NCI-H446 (cell line): ENCODE results near the gene RNU1-2.
"Not testable (repeated sequence)": the region's sequence is repeated elsewhere in the genome, so short reads cannot be mapped to it uniquely, and the experiment has no call there.

Source experiments
- DNase-seq, 2 experiments: peaks; one replicate each; lab custom pipeline; 2025; lab: John Stamatoyannopoulos, UW

Gene RNU1-2

DNA sequence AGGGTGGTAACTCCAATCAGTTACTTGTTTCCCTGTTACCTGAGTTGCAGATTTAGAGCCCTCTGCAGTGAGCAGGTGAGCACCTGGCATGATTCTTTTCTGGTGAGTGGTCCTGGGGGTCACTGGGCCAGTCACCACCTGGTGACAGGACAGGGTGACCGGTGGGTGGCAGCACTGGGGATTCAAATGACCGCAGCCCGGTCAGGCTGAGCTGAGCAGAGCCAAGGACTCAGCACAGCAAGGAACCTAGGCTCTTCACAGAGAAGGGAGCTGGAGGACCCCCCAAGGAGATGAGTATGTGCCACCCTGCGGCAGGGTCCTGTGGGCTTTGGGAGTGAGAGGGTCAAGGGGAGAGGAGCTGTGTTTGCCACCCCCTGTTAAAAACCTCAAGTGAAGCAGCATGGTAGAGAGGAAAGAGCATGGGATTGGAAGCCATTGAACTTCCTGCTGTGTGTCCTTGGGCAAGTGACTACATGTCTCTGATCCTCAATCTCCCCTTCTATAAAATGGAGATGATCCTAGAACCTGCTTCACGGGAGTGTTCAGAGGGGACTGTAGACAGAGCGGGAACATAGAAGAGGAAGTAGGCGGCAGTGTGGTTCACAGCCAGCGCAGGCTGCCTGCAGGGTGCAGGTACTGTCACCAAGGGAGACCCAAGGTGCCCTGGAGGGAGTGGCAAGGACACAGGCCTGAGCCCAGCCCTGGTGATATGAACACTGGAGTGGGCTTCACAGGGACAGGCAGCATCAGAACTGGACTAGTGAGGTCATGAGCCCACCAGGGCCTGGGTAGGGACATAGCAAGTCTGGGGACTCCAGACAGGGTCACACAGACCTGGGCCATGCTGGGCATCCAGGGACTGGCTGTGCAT is 16.3 kb downstream of the RNU1-2 start:
- DNase-seq, result not testable (repeated sequence)

DNA sequence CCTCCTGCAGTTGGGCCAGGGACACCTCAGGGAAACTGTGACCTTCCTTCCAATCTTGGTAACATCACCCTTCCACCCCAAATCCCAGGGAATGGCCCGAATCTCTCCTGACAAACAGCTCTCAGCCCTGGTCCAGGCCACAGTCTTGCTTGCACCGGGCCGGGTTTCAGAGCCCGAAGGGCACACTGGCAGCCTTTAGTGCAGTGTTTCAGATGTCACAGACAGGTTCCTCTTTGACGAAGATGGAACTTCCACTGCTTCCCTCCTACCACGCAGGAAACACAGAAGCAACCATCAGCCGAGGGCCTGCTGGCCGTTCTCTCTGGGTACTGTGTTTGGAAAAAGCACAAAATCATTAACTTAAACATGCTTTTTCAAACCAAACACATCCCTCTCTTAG is 17.0 kb downstream of the RNU1-2 start:
- DNase-seq, result not testable (repeated sequence)

DNA sequence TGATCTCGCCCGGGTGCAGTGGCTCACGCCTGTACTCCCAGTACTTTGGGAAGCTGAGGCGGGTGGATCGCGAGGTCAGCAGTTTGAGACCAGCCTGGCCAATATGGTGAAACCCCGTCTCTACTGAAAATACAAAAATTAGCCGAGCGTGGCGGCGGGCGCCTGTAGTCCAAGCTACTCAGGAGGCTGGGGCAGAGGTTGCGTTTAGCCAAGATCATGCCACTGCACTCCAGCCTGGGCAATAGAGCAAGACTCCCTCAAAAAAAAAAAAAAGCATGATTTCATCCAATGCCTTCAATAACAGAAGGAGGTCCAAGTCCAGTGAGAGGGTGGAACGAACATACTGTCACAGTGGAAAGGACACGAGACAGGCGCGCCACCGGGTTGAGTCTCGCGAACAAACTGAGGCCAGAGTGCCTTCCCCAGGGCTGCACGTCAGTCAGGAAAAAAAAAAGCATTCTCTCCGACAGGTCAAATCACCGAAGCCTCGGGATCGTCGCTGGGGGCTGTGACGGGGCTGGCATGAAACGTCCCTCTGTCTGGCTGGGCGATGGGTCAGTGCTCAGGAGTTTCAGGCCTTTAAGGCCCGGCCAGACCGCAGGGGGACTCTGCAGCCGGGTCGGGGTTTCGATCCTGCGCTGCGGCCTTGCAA is 17.5 kb downstream of the RNU1-2 start:
- DNase-seq, result no peak

DNA sequence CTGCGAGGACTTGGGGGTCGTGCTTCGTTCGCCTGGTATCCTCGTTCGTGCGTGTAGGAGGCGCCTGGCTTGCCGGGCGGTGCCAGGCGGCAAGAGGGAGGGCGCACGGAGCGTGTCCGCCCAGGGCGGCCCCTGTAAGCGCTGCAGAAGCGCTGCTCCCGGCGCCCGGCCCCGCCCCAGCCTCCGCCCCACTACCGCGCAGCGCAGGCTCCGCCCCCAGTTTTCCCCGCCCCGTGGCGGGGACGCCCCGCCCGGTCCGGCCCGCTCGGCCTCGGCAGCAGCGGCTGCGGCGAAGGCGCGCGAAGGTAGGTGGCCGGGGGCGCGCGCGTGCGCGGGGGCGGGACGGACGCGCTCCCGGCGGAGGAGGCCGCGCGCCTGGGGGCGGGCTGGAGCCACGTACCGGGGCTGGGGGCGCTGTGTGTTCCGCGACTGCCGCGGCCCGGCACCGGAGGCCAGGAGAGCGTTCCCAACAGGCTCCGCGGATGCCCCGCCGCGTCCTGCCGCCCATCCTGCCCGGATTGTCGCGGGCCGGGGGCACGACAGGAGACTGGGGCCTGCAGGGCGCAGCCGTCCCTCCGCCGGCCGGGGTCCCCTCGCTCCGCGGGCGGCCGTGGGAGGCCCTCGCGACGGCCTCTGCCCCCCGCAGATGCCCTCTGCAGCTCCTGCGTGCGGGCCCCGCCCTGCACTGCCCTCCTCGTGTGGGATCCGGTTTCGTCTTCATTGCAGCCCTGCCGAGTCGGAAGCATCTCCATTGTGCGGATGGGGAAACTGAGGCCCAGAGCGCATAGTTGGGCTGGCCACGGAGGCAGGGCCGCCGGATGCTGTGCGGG is 18.3 kb downstream of the RNU1-2 start:
- peak; percentile 90 to 99 for DNase-seq

DNA sequence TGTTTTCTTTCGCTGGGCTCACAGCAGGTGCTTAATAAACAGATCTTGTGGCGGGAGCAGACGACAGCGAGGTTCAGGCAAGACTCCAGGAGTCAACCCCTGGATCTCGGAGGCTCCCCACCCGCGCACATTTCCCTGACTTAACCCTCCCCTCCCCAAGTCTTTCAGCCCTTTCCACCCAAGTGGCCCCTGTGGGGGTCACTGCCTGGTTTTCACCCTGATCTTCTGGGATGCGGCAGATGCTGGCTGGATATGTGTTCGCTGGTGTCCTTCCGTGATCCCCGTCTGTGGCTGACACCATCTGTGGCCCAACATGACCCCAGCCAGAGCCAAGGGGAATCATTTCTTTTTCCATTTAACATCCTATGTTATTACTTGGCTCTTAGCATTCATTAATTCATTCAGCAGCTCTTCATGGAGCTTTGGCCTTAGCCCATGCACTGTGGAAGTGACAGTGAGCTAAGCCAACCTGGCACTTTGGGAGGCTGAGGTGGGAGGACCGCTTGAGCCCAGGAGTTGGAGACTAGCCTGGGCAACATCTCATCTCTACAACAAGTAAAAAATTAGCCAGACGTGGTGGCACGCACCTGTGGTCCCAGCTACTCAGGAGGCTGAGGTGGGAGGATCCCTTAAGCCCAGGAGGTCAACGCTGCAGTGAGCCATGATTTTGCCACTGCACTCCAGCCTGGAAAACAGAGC is 19.3 kb downstream of the RNU1-2 start:
- peak in 1 of 2 experiments; percentile 61 for DNase-seq

DNA sequence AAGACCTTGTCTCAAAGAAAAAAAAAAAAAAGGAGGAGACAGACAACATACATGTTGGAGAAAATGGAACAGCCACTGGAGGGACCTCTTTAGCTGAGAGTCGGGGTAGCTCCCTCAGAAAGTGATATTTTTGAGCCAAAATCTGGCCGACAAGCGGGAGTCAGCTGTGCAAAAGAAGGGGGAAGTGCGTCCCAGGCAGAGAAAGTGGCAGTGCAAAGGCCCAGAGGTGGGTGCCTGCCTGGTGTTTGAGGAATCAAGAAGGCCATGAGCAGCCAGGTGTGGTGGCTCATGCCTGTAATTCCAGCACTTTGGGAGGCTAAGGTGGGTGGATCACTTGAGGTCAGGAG is 19.8 kb downstream of the RNU1-2 start:
- DNase-seq, result peak in 1 of 2 experiments; percentile 31

DNA sequence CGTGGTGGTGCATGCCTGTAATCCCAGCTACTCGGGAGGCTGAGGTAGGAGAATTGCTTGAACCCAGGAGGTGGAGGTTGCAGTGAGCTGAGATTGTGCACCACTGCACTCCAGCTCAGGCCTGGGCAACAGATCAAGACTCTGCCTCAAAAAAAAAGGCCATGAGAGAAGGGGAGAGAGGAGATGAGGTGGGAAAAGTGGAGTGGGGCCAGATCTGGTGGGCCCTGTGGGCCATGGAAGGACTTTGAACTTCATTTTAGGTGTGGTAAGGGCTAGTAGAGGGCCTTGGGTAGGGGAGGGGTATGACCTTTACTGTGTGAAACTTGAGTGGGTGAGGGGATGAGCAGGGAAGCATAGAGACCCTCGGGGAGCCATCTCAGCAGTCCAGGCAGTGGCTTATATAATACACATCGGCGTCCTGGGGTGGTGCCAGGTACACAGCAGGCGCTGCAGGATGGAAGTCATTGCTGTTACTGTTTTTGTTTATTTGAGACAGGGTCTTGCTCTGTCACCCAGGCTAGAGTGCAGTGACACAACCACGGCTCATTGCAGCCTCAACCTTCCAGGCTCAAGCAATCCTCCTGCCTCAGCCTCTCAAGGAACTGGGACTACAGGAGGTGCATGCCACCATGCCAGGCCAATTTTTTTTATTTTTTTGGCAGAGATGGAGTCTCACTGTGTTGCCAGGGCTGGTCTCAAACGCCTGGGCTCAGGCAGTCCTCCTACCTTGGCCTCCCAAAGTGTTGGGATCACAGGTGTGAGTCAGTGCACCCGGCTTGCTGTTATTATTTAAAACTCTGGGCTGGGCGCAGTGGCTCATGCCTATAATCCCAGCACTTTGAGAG is 20.5 kb downstream of the RNU1-2 start:
- DNase-seq, result peak in 1 of 2 experiments; percentile 50

DNA sequence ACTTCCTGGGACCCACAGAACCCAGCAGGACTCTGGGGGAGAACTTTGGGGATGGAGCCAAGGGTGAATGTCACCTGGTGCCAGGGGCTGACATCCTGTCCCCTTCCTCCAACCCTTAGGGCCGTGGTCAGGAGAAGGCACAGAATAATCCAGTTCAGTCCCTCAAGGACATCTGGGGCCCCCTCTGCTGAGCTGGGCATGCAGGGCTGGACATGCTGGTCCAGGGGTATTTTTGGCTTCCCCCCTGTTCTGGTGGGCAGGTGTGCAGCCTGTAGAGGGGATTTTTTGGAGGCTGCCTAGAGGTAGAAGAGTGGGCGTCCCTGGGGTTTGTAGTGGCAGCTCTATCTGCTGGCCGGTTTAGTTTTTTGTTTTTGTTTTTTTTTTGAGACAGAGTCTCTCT is 22.6 kb downstream of the RNU1-2 start:
- no peak for DNase-seq

DNA sequence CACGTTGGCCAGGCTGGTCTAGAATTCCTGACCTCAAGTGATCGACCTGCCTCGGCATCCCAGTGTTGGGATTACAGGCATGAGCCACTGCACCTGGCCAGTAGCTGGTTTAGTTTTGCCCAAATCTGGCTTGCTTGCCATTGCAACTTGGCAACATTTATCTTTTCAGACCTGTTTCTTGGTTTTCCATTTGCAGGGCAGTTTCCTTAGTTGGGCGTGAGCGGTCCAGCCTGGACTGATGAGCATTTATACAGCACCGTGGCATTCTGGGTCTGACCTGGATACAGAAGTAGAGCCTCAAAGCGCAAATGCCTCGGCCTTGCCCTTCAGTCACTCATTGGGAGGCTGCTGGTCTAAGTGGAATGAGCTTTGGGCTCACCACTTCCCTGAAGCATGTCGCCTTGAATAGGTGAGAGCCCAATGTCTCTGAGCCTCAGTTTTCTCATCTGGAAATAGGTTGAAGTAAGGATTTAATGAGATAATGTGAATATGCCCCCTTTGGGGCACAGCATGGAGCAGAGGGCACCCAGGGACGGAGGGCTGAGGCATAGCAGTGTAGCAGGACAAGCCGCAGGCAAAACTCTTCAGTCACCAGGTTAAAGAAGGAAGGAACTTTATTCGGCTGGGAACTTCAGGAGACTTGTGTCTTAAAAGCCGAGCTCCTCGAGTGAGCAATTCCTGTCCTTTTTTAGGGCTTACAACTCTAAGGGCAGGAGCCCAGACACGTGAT is 23.3 kb downstream of the RNU1-2 start:
- DNase-seq, result not testable (repeated sequence)

DNA sequence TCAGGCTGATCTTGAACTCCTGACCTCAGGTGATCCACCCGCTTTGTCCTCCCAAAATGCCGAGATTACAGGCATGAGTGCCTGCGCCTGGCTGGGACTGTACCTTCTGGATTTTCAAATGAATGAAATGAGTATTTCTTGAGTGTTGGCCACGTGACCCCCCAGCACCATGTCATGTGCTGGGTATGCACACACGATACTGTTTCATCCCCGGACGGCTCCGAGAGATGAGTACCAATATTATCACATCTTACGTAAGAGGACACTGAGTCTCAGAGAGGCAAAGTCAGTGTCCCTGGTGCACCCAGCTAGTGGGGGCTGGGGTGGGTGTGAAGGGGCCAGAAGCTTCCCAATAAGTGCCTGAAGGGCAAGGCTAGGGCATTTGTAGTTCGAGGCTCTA is 25.2 kb downstream of the RNU1-2 start:
- DNase-seq, result no peak

DNA sequence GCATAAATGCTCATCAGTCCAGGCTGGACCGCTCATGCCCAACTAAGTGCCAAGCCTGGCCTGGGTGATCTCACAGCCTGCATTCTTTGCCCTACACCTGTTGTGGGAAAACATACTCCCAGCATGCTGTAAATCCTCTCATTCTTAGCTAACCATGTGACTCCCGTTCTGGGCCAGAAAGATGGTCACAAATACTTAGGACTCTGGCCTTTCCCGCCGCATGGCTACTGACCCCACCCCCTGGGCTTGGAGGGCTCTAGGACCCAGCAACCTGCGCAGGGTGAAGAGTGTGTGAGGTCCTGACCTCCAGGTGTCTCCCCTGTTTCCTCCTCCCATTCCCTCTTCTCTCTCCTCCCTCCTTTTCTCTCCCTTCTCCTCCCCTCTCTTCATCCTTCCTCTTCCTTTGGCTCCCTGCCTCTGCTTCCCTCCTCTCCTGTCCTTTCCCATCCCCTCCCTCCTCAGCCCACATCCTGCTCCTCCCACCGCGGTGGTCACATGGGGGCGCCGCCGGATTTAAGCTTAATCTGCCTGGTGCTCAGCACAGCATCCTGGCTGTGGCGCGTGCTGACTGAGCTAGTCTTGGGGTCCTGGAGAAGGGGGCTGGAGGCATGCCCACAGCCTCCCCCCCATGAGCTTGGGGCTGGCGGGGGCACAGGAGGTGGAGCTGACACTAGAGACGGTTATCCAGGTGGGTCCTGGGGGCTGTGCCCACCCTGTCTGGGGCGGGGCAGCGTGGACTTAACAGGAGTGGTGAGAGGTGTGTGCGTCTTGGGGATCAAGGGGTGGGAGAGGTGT is 25.8 kb downstream of the RNU1-2 start, which contains the start of gene CROCC:
TSS of gene CROCC (plus strand) at position 541 of the 795 bp plus-strand sequence. CDS start at position 629, 88 bp downstream.
- DNase-seq, result no peak

DNA sequence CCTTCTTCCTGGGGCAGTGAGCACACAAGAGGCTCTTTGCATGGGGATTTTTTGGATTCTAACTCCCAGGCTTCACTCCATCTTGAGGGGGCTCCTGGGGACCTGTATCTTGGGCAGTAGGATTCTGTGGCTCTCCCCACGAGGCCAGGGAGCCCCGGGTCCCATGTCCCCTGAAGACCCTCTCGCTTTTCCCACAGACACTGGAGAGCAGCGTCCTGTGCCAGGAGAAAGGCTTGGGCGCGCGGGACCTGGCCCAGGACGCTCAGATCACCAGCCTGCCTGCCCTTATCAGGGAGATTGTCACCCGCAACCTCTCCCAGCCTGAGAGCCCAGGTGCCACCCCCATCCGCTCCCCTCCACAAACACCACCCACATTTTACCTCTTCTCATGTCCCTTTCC is 26.7 kb downstream of the RNU1-2 start:
- no peak for DNase-seq

DNA sequence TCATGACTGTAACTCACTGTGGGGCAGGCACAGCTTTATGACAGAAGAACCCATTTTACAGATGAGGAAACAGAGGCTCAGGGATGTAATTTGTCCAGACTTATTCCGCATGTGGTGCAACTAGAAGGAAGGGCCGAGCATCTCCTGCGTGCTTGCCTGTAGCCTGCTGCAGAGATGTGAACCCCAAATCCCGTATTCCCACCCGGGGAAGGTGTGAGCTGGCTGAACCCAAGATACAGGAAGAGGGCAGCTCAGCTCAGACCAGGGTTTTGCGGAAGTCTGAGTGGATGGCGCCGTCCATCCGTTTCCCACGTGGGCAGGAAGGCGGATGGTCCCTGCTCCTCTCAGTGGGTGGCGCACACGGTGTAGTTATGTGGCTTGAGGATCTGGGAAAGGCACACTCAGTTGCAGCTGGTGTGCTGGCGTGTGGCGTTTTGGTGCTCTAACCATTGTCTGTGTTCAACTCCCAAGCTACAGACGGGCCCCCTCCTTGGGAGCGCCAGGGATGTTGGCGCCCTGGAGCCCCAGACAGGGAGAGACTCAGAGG is 27.2 kb downstream of the RNU1-2 start:
- no peak for DNase-seq

DNA sequence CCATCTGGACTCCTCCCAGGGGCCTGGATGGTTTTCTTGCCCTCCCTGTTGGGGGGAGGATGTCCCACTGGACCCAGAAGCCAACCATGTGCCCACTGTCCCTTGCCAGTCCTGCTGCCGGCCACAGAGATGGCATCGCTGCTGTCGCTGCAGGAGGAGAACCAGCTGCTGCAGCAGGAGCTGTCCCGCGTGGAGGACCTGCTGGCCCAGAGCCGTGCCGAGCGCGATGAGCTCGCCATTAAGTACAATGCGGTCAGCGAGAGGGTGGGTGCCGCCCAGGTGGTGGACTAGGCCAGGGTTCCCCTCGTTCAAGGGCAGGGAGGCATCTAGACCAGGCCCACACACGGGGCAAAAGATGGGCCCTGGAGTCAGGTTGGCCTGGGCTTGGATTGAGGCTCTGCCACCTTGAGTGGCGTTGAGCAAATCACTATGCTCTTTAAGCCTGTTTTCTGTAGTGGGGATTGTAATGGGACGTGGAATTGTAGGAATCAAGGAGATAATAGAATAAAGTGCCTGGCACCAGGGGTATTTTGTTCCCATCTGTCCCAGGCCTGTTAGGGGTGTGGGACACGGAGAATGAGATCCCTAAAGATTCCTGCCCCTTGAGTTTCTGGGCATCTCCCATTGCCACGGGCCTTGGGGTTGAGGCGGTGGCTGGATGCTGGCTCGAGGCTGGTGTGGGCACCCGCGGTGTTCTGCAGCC is 28.6 kb downstream of the RNU1-2 start:
- no peak for DNase-seq

DNA sequence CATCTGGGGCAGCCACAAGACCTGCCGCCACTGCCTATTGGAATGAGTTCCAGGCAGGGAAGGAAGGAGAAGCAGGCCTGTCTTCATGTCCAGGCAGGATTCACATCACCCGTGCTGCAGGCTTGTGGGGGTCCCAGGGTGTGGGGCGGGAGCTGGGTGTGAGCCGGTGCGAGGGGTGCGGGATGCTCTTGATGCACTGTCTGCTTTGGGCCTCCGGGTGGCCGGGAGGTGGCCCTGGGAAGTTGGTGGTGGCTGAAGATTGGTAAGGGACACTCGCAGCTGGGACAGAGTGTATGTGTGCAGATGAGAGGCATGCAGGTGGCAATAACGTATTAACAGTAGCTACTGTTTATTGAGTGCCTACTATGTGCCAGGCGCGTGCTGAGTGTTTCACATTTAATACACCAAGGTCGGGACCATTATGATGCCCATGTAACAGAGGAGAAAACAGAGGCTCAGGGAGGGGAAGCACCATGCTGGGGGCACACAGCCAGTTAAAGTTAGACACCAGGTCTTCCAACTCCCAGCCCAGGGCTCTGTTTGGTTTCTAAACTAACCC is 29.2 kb downstream of the RNU1-2 start:
- no peak for DNase-seq

DNA sequence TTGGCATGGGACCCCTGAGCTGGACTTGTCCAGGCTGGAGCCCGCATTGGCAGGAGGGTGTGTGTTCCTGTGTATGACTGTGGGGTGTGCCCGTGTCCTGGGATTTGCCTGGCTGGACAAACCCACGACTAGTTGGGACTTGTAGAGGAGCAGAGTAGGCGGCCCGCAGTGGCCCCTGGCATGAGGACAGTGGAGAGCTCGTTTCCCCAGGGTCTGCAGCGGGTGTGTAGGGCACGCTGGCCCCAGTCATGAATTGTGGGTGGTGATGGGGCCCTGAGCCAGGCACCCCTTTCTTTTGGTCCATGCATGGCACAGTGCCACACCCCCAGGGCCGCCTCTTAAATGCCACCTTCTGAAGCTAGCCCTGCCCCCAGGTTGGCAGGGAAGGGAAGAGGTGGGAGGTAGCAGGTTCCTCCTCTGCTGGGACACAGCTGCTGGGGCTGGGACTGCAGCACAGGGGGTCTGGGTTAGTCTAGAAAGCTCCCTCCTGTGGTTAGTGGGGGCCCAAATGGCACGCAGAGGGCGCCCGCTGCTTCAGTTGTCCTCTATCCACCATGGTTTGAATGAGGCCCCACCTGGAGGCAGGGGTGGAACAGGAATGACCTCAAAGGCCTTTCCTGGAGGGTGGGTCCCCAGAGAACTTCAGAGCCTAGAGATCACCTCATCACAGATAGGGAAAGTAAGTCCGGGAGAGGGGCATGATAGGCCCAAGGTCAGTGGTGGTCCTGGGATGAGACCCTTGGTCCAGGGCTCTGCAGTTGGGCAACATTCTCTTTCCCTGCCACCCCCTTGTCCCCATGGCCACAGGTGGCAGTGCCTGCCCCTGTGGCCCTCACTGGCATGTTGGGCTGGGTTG is 30.1 kb downstream of the RNU1-2 start:
- DNase-seq, result no peak

DNA sequence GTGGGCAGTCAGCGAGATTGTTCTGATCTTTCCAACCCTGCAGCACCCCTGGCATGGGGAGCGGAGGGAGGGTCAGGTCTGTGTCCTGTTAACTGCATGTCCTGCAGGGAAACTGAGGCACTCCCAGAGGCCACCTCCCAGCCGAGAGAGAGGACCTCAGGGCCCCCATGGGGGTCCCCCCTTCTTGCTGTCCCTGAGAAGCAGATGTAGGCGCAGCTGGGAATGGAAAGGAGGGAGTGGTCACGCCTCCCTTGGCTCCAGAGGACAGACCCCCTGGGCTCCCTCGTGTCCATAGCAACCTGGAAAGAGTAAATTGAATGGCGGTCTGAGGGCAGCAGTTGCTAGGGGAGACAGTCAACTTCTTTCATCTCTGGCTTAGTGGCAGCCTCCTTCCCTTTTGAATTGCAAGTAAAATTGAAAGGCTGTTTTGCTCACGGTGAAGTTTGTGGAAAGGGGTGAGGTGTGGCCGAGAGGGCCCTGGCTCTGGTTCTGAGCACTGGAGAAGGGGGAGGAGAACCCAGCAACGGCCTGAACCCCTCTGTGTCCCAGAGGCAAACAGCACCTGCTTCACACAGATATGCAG is 30.8 kb downstream of the RNU1-2 start:
- DNase-seq, result peak in 1 of 2 experiments; percentile 27
